GM12874 (cell line): ENCODE data around the gene FBXL15.

Experiments used
- CTCF ChIP-seq: IDR thresholded peaks from 2 replicates; pipeline ENCODE4 v1.5.1; 2011; ENCODE audit warnings: low read depth, mild to moderate bottlenecking, control low read depth, low read length, moderate library complexity; ENCODE audit not compliant: insufficient read depth

The FBXL15 gene, protein sequence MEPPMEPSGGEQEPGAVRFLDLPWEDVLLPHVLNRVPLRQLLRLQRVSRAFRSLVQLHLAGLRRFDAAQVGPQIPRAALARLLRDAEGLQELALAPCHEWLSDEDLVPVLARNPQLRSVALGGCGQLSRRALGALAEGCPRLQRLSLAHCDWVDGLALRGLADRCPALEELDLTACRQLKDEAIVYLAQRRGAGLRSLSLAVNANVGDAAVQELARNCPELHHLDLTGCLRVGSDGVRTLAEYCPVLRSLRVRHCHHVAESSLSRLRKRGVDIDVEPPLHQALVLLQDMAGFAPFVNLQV

DNA sequence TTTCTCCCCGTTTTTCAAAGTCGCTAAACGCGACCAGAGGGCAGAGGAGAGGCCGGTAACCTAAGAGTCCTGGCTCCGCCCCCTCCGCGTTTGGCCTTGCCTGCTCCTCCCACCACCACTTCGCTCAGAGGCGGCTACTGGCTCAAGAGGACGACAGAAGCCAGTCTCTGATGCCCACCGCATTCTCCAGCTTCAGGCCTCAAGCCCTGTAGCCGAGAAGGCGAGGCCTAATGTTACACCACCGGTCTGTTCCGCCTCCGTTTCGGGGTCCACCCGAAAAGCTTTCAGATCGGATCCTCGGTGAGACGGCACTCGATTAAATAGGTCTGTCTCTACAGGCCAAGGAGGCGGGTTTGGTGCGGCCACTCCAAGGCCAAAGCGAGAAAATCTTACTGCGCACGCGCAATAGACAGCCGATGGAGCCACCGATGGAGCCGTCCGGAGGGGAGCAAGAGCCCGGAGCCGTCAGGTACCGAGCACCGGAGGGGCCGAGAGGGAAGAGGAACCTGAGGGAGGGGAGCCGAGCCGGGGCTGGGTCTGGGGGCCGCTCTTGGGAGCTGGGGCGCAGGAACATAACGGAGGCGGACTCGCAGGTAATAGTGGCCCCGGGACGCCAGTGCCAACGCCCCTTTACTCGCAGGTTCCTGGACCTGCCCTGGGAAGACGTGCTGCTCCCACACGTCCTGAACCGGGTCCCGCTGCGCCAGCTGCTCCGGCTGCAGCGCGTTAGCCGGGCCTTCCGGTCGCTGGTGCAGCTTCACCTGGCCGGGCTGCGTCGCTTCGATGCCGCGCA, at the start of gene FBXL15:
FBXL15 (plus strand) TSS at position 123 of the 793 bp plus-strand sequence; CDS start at position 417, 294 bp downstream.
- TF ChIP-seq CTCF: no peak

GRCh38 chr10:102371295-102371694, 49.3 kb upstream of the FBXL15 start:
- no peak for TF ChIP-seq CTCF

GRCh38 chr10:102375250-102375649, 45.4 kb upstream of the FBXL15 start:
- no peak for TF ChIP-seq CTCF

DNA sequence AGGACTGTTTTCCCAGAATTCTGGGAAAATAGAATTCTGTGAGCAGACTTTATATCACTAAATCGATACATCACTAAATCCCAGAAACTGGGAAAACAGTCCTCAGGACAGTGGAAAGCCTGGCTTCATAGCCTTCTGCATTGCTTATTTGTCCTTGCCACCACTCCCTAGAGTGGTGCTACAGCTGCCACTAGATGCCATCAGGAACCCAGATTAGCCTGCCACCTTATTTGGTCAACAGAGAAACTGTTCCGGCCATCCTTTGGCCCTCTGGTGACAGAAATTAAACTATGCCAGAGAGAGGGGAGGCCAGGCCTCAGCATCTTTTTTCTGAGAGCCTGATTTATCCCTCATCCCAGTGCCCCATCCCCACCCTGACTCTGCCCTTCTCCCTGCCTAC, 44.8 kb upstream of the FBXL15 start:
- TF ChIP-seq CTCF: no peak

DNA sequence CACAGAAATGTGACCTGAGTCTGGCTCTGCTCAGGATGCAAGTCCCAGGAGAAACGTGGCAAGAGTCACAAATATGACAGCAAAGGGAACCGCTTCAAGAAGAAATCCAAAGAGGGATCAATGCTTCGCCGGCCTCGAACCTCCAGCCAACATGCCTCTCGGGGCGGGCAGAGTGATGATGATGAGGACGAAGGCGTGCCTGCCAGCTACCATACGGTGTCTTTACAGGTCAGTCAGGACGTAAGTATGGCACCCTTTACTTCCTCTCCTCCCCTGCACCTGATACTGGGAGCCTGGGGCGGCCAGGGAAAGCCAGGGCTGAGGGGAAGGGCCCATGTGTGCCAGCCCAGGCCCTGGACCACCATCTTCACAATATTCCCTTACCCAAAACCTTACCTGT, 43.7 kb upstream of the FBXL15 start:
- no peak for TF ChIP-seq CTCF

- TF ChIP-seq CTCF: no peak
These were observed 41.3 kb upstream of the FBXL15 start for GRCh38 chr10:102379383-102379782.

GRCh38 chr10:102381983-102382382, 38.7 kb upstream of the FBXL15 start:
- TF ChIP-seq CTCF: no peak
